ENCODE measurements around the gene DIAPH3.
"Not testable (repeated sequence)": the region's sequence is repeated elsewhere in the genome, so short reads cannot be mapped to it uniquely, and the experiment has no call there.

The DIAPH3 gene, protein sequence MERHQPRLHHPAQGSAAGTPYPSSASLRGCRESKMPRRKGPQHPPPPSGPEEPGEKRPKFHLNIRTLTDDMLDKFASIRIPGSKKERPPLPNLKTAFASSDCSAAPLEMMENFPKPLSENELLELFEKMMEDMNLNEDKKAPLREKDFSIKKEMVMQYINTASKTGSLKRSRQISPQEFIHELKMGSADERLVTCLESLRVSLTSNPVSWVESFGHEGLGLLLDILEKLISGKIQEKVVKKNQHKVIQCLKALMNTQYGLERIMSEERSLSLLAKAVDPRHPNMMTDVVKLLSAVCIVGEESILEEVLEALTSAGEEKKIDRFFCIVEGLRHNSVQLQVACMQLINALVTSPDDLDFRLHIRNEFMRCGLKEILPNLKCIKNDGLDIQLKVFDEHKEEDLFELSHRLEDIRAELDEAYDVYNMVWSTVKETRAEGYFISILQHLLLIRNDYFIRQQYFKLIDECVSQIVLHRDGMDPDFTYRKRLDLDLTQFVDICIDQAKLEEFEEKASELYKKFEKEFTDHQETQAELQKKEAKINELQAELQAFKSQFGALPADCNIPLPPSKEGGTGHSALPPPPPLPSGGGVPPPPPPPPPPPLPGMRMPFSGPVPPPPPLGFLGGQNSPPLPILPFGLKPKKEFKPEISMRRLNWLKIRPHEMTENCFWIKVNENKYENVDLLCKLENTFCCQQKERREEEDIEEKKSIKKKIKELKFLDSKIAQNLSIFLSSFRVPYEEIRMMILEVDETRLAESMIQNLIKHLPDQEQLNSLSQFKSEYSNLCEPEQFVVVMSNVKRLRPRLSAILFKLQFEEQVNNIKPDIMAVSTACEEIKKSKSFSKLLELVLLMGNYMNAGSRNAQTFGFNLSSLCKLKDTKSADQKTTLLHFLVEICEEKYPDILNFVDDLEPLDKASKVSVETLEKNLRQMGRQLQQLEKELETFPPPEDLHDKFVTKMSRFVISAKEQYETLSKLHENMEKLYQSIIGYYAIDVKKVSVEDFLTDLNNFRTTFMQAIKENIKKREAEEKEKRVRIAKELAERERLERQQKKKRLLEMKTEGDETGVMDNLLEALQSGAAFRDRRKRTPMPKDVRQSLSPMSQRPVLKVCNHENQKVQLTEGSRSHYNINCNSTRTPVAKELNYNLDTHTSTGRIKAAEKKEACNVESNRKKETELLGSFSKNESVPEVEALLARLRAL

DNA sequence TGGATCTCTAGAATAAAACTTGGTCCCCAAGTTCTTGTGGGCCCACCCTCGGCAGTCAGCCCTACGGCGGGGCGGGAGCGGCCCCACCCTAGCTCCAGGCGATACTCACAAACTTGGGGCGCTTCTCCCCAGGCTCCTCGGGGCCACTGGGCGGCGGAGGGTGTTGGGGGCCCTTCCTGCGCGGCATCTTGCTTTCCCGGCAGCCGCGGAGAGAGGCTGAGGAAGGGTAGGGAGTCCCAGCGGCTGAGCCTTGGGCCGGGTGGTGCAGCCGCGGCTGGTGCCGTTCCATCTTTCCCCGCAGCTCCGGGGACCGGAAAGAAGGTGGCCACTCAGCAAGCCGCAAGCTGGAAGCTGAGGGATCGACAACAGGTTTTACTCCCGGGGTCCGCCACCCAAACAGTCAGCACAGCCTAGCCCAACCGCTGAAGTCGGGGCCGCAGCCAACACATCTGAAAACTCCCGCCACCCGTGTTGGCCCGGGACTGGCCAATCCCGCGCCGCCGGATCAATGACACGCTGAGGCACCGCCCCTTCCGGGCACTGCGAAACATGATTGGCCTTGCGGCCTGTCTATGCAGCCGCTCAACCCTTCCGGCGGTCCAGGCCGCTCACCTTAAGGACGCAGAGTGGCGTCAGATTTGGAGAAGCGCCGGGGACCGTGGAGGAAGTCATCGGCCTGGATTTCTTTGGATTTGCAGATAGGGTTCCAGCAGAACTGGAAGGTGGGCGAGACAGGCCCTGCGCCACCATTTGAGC, at the start of gene DIAPH3:
TSS of gene DIAPH3 (minus strand) at position 451 of the 756 bp plus-strand sequence. CDS start at position 289, 162 bp downstream.
- peaks cover 13% of the 10 kb centered on the region for H3K36me3 Mint-ChIP-seq (ENCODE audit: low read depth)
- ATAC-seq (peak; percentile 100), DNase-seq (peak; percentile 94)
- peak within 1 kb of the TSS; percentile 90 for H3K27ac Mint-ChIP-seq
- no peaks in the 10 kb centered on the region for H3K9me3 Mint-ChIP-seq
- peaks cover 38% of the 10 kb centered on the region for H3K4me1 Mint-ChIP-seq
- H3K4me3 Mint-ChIP-seq: peak within 1 kb of the TSS; percentile 89
- H3K27me3 Mint-ChIP-seq: no peaks in the 10 kb centered on the region

DNA sequence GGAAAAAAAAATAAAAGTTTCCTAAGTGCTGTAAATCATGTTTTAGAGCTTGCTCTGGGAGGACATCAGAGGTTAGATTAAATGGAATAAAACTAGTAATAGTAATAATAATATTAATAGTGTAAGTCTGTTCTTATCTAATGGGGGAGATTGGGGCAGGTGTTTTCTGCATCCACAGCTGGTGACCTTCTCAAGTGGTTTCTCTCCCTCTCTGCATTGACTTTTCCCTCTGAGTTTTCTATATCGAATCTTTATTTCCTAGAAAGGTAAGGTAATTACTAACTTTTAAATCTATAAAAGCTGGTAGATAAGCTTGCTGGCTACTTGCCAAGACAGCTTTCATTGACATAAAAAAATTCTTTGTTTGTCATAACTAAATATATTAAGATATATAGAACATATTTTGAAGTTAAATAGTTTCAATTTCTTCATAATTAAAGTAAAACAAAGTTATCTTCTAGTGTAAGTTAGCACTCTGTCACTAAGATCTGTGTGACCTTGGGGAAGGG, 49.6 kb upstream of the DIAPH3 start:
- H3K9me3 Mint-ChIP-seq: no peaks in the 10 kb centered on the region
- H3K27ac Mint-ChIP-seq: no peak overlapping the region

DNA sequence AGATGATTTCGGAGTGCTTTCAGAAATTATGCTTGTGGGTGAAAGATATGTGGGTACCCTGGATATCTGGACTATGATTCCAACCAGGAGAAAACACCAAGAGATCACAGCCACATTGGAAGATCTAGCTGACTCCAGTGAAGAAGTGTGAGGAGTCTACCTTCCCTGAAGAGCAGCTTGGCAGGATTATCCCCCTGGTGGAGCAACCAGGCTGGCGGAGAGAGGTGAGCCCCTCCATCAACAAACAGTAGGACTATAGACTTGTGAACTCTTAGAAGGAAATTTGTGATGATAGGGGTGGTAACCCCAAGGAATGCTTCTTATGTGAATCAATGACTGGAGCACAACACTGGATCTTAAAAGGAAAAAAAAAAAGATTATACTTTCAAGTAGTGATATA, 47.8 kb upstream of the DIAPH3 start:
- no peaks in the 10 kb centered on the region for H3K4me1 Mint-ChIP-seq
- H3K9me3 Mint-ChIP-seq: no peaks in the 10 kb centered on the region
- no peak for DNase-seq
- no peak overlapping the region for H3K4me3 Mint-ChIP-seq
- no peak overlapping the region for H3K27ac Mint-ChIP-seq
- no peak for ATAC-seq
- no peaks in the 10 kb centered on the region for H3K36me3 Mint-ChIP-seq (ENCODE audit: low read depth)
- H3K27me3 Mint-ChIP-seq: peaks cover 8% of the 10 kb centered on the region

More for the DNA sequence above, 49.6 kb upstream of the DIAPH3 start:
- DNase-seq (no peak), ATAC-seq (no peak)
- peaks cover 4% of the 10 kb centered on the region for H3K27me3 Mint-ChIP-seq
- H3K36me3 Mint-ChIP-seq (ENCODE audit: low read depth): no peaks in the 10 kb centered on the region
- no peaks in the 10 kb centered on the region for H3K4me1 Mint-ChIP-seq
- H3K4me3 Mint-ChIP-seq: no peak overlapping the region

DNA sequence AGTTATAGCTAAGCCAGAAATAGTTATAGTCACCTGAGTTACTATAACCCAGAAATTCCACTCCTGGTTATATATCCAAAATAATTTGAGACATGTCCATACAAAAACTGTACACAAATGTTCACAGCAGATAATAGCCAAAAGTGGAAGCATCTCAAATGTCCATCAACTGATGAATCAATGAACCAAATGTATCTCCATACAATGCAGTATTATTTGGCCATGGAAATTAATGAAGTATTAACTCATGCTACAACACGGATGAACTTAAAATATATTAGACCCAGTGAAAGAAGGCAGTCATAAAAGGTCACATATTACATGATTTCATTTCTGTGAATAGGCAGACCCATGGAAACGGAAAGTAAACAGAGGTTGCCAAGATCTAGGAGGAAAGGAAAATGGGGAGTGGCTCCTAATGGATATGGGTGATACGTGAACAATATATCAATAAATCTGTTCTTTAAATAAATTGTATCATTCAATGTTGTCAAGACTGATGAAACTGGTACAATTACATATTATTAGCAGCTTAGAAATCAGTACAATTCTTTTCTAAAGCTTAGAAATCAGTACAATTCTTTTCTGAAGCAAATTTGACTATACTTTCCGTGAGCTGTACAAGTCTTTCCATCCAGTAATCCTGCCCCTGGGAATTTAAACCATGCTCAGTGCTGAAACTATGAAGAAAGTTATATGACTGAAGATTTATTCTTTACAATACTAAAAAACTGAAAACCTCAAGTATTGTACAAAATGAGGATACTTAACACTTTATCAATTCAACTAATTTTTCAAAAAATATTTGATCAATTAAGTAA, 47.0 kb upstream of the DIAPH3 start:
- ATAC-seq (no peak), DNase-seq (no peak)
- H3K4me3 Mint-ChIP-seq: no peak overlapping the region
- no peaks in the 10 kb centered on the region for H3K36me3 Mint-ChIP-seq (ENCODE audit: low read depth)
- H3K27ac Mint-ChIP-seq: no peak overlapping the region
- H3K4me1 Mint-ChIP-seq: no peaks in the 10 kb centered on the region
- H3K9me3 Mint-ChIP-seq: no peaks in the 10 kb centered on the region
- H3K27me3 Mint-ChIP-seq: peaks cover 11% of the 10 kb centered on the region

DNA sequence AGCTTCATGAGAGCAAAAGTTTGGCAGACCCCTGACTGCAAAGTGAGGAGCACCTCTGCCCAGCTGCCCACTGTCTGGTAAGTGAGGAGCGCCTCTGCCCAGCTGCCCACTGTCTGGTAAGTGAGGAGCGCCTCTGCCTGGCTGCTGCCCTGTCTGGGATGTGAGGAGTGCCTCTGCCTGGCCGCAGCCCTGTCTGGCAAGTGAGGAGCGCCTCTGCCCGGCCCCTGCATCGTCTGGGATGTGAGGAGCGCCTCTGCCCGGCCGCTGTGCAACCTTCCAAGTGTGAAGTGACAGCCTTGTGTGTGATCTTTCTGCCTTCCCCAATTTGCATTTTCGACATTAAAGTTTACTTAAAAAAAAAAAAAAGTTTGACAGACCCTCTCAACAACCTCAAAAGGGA, 41.8 kb upstream of the DIAPH3 start:
- not testable (repeated sequence) for H3K36me3 Mint-ChIP-seq (ENCODE audit: low read depth); ATAC-seq

DNA sequence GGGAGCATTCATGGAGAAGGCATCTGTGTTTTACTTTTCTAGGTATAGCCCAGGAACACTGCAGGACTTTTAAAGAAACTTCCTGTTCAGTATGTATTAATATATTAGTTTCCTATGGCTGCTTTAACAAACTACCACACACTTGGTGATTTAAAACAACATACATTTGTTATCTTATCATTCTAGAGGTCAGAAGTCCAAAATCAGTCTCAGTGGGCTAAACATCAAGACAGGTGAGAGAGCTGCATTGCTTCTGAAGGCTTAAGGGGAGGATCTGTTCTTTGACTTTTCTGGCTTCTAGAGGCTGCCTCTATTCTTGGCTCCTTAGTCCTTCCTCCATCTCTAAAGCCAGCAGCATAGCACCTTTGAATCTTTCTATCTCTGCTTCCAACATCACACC, 37.6 kb upstream of the DIAPH3 start:
- H3K36me3 Mint-ChIP-seq (ENCODE audit: low read depth): no peaks in the 10 kb centered on the region
- no peaks in the 10 kb centered on the region for H3K4me1 Mint-ChIP-seq
- ATAC-seq: no peak
- H3K4me3 Mint-ChIP-seq: no peak overlapping the region
- peaks cover 7% of the 10 kb centered on the region for H3K27me3 Mint-ChIP-seq
- H3K27ac Mint-ChIP-seq: no peak overlapping the region
- H3K9me3 Mint-ChIP-seq: no peaks in the 10 kb centered on the region
- DNase-seq: no peak

More for the DNA sequence above, 41.8 kb upstream of the DIAPH3 start:
- H3K27me3 Mint-ChIP-seq: peaks cover 13% of the 10 kb centered on the region
- not testable (repeated sequence) for DNase-seq, H3K4me3 Mint-ChIP-seq, H3K9me3 Mint-ChIP-seq, H3K27ac Mint-ChIP-seq, H3K4me1 Mint-ChIP-seq

DNA sequence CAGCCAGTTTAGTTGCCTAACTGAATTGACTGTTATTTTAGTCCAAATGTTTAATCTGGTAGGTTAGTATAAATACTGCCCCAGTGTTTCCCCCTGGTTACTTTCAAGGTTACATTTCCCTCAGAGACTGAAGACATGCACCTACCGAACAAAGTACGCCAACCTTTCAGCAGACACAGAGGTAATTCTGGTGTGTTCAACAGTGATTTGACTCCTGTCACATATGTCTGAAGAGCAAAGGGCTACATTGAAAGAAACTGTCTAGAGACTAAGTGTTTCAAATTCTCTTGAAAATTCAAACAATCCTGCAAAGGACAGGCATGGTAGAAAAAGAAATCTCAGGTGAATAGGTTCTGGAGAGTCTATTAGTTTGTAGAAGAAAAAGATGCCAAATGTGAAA, 32.2 kb upstream of the DIAPH3 start:
- H3K4me1 Mint-ChIP-seq; H3K36me3 Mint-ChIP-seq (ENCODE audit: low read depth); H3K27ac Mint-ChIP-seq; H3K9me3 Mint-ChIP-seq; H3K4me3 Mint-ChIP-seq; DNase-seq; ATAC-seq: not testable (repeated sequence)
- H3K27me3 Mint-ChIP-seq: peaks cover 16% of the 10 kb centered on the region

DNA sequence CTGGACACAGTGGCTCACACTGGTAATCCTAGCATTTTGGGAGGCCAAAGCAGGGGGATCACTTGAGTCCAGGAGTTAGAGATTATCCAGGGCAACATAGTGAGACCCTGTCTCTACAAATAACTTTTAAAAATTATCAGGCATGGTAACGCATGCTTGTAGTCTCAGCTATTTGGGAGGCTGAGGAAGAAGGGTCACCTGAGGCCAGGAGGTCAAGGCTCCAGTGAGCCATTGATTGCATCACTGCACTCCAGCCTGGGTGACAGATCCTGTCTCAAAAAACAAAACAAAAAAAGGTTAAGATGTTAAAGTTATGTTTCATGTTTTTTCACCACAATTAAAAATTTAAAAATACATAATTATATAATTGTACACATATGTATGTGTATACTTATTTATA, 19.2 kb upstream of the DIAPH3 start:
- ATAC-seq: no peak
- H3K27me3 Mint-ChIP-seq: peaks cover 2% of the 10 kb centered on the region
- no peak for DNase-seq
- no peak overlapping the region for H3K27ac Mint-ChIP-seq
- no peak overlapping the region for H3K4me3 Mint-ChIP-seq
- no peaks in the 10 kb centered on the region for H3K4me1 Mint-ChIP-seq
- no peaks in the 10 kb centered on the region for H3K36me3 Mint-ChIP-seq (ENCODE audit: low read depth)
- no peaks in the 10 kb centered on the region for H3K9me3 Mint-ChIP-seq

DNA sequence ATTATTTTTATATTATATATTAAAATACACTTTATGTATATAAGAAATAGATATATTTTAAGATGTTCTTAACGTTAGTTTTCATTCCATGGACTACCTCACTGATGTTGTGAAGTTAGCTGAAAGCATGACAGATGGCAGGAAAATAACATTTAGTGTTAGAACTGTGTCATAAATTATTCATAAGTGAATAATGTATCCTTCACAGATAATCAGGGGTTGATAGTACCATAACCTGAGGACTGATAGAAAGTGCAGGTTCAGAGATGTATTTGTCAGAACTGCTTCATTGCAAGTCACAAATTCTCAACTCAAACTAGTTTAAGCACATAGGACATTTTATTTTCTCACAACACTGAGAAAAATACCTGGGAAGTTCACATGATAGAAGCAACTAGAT, 14.6 kb upstream of the DIAPH3 start:
- Mint-ChIP-seq H3K9me3 (no peaks in the 10 kb centered on the region), H3K36me3 (ENCODE audit: low read depth) (no peaks in the 10 kb centered on the region), H3K4me3 (no peak overlapping the region), H3K4me1 (no peaks in the 10 kb centered on the region), H3K27me3 (peaks cover 9% of the 10 kb centered on the region), H3K27ac (no peak overlapping the region)
- DNase-seq (no peak), ATAC-seq (no peak)

DNA sequence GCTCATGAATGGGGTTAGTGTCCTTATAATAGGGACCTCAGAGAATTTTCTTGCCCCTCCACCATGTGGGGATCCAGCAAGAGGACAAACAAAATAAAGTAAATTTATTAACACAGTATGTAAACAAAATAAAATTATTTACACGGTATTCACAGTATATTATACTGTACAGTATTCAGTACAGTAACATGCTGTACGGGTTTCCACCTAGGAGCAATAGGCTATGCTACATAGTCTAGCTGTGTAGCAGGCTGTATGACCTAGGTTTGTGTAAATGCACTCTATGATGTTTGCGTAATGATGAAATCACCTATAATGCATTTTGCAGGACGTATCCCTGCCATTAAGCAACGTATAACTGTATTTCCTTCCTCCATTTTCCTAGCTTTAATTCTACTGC, 11.8 kb upstream of the DIAPH3 start:
- DNase-seq (no peak), ATAC-seq (no peak)
- Mint-ChIP-seq H3K4me1 (no peaks in the 10 kb centered on the region), H3K36me3 (ENCODE audit: low read depth) (no peaks in the 10 kb centered on the region), H3K27me3 (peaks cover 9% of the 10 kb centered on the region), H3K4me3 (no peak overlapping the region), H3K9me3 (no peaks in the 10 kb centered on the region), H3K27ac (no peak overlapping the region)

DNA sequence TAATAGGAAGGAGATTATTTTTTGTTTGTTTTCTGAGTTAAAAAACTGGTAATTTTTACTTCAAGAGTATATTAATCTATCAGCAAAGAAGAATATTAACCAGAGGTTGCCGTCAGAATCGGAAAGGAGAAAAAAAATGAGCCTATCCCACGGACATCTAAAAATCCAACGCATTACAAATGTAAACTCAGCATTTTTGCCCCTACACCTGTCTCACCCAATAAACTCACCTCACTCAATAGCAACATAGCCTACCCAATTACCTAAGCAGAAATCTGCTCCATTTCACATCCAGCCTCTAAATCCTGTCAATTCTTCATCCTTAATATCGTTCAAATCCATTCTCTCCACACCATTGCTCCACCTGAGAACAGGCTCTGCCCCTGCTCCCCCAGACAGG, 10.4 kb upstream of the DIAPH3 start:
- peaks cover 9% of the 10 kb centered on the region for H3K27me3 Mint-ChIP-seq
- H3K27ac Mint-ChIP-seq: no peak overlapping the region
- H3K4me3 Mint-ChIP-seq: no peak overlapping the region
- no peaks in the 10 kb centered on the region for H3K36me3 Mint-ChIP-seq (ENCODE audit: low read depth)
- no peaks in the 10 kb centered on the region for H3K4me1 Mint-ChIP-seq
- DNase-seq: no peak
- ATAC-seq: no peak
- no peaks in the 10 kb centered on the region for H3K9me3 Mint-ChIP-seq

DNA sequence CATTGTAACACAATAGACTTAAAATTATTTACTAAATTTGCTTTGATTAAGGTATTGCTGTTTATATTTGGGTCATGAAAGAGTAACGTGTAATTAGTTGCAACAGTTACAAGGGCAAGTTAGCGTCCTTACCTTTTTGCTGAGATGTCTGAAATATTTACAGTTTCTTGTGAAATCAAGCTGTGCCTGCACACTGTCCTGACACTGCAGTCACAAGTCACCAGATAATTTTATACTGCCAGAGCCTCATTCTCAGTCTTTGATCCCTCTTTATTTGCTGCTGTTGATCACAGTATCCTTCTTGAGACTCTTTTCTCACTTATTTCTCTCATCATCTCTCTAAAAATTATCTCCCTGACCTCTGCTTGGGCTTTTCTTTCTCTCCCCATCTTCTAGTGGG, 8.4 kb upstream of the DIAPH3 start:
- Mint-ChIP-seq H3K27me3 (peaks cover 9% of the 10 kb centered on the region), H3K9me3 (no peaks in the 10 kb centered on the region), H3K36me3 (ENCODE audit: low read depth) (no peaks in the 10 kb centered on the region), H3K4me1 (no peaks in the 10 kb centered on the region), H3K27ac (no peak overlapping the region), H3K4me3 (no peak overlapping the region)
- ATAC-seq (no peak), DNase-seq (no peak)

DNA sequence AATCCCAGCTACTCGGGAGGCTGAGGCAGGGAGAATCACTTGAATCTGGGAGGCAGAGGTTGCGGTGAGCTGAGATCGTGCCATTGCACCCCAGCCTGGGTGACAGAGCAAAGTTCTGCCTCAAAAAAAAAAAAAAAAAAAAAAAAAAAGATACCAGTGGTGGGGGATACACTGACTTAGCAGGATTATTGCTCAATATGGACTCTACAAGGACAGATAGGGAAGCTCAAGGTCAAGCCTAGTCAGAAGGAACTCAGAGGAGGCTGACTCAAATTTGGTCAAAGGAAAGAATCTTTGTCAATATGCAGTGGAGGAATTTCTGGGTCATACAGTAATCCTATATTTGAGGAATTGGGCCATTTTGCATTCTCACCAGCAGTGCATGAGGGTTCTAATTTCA, 6.7 kb upstream of the DIAPH3 start:
- peaks cover 4% of the 10 kb centered on the region for H3K4me1 Mint-ChIP-seq
- no peak overlapping the region for H3K27ac Mint-ChIP-seq
- peaks cover 7% of the 10 kb centered on the region for H3K27me3 Mint-ChIP-seq
- no peak overlapping the region for H3K4me3 Mint-ChIP-seq
- ATAC-seq: no peak
- no peaks in the 10 kb centered on the region for H3K9me3 Mint-ChIP-seq
- DNase-seq: no peak
- no peaks in the 10 kb centered on the region for H3K36me3 Mint-ChIP-seq (ENCODE audit: low read depth)

Measured in activated naive CD8-positive, alpha-beta T cell treated with anti-CD3 and anti-CD28 coated beads, Interleukin-2, amount 50 U/mL, for 24 hours (primary cell).